ENCODE measurements around the gene P2RY2. TPM values are rescaled to one million over a fixed set of nuclear protein-coding genes. Genes with fewer than 3 reads are reported as not detected.

P2RY2 gene
- total RNA-seq, 2 experiments from 2014 or later: not detected

DNA sequence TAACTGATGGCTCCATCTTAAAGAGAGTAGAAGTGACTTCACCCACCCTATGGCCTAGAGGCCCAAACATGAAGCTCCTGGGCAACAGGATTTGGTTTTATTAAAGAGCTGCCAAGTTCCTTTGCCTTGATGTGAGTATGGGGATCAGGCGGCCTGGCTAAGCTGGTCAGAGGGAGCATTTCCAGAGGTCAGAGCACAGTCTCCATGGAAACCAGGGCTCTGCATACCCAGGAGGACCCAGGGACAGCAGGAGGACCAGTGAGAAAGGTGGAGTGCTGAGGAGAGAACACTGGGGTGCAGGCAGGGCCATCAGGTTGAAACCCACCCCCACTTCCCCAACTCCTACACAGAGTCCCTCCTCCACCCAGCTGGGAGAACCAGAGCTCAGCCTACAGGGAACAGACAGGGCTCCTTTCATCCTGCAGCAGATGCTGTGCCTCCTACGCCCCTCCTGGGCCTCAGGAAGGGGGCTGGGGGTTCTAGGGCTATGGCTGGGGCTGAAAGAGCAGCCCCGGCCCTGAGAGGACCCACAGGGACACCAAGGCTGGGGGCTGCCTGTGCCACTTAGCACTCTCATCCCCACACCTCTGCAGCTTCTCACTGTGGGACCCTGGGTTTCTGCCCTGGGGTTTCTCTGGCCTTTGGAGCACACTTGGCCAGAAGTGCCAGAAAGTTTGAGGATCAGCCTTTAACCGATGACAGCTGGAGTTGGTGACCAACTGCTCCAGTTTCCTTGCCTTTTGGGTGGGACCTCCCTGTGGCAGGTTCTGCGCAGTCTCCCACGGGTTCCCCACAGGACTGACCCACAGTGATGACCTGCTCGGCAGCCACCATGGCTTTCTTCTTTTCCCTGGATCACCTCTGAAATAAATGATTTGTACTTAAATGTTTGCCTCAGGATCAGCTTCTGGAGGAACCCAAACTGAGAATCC, 40.3 kb downstream of the P2RY2 start:
- DNase-seq: no peak
- no peak overlapping the region for H3K27ac Mint-ChIP-seq
- H3K4me3 Mint-ChIP-seq: no peak overlapping the region
- no peaks in the 10 kb centered on the region for H3K36me3 Mint-ChIP-seq
- H3K4me1 Mint-ChIP-seq (ENCODE audit: low read depth): no peaks in the 10 kb centered on the region
- intact Hi-C loops (cut with micrococcal nuclease): no loop called here
- CTCF ChIA-PET: interaction anchor here (0.7 kb wide), 1 partner anchor 533 kb away, joined by 3 read pairs; no protein-coding TSS in a partner anchor
- POLR2A ChIA-PET: no interaction called here
- H3K27me3 Mint-ChIP-seq: peaks cover 3% of the 10 kb centered on the region
- no peaks in the 10 kb centered on the region for H3K9me3 Mint-ChIP-seq

GRCh38 chr11:73259406-73260126, 41.5 kb downstream of the P2RY2 start:
- no peak for DNase-seq
- Mint-ChIP-seq H3K9me3 (no peaks in the 10 kb centered on the region), H3K27ac (no peak overlapping the region), H3K4me3 (no peak overlapping the region), H3K27me3 (peaks cover 5% of the 10 kb centered on the region), H3K4me1 (ENCODE audit: low read depth) (no peaks in the 10 kb centered on the region), H3K36me3 (no peaks in the 10 kb centered on the region)
- intact Hi-C loops (cut with micrococcal nuclease): no loop called here
- POLR2A ChIA-PET: no interaction called here
- CTCF ChIA-PET: no interaction called here

GRCh38 chr11:73260127-73260457, 42.0 kb downstream of the P2RY2 start:
- H3K27me3 Mint-ChIP-seq: peaks cover 10% of the 10 kb centered on the region

DNA sequence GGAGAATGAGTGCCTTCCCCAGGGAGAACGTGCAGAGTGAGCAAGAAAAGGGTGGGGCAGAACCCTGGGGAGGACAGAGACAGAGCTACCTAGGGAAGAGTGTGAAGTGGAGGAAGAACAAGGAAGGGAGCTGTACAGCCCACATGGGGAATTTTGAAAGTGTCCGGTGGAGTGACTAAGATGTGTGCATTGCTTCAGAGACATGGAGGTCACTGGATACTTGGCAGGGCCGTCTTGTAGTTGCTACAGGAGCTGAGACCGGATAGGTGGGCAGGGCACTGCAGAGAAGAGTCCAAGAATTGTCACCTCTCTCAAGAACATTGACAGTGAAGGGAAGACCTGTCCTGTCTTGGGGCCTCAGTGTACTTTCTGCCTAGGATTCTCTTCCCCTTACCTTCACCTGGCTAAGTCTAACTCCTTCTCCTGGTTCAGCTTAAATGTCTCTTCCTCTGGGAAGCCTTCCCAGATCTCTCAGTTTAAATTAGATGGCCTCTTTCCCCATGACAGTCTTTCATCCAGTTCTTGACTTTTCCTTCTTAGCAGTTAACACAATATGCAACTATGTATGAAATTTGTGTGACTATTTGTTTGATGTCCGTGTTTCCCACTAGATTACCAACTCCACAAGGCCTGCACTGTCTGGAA, 44.9 kb downstream of the P2RY2 start:
- no peaks in the 10 kb centered on the region for H3K4me1 Mint-ChIP-seq (ENCODE audit: low read depth)
- intact Hi-C loops (cut with micrococcal nuclease): no loop called here
- no peak overlapping the region for H3K4me3 Mint-ChIP-seq
- no peaks in the 10 kb centered on the region for H3K9me3 Mint-ChIP-seq
- POLR2A ChIA-PET: no interaction called here
- CTCF ChIA-PET: interaction anchor here (0.8 to 2.5 kb wide), 4 partner anchors 10 to 78 kb away, joined by 3 to 7 read pairs (median 4); no protein-coding TSS in a partner anchor
- peaks cover 13% of the 10 kb centered on the region for H3K27me3 Mint-ChIP-seq
- DNase-seq: no peak
- no peak overlapping the region for H3K27ac Mint-ChIP-seq
- H3K36me3 Mint-ChIP-seq: no peaks in the 10 kb centered on the region

More at GRCh38 chr11:73260127-73260457, 42.0 kb downstream of the P2RY2 start:
- ChIA-PET CTCF (no interaction called here), POLR2A (no interaction called here)
- DNase-seq: no peak
- Mint-ChIP-seq H3K27ac (no peak overlapping the region), H3K9me3 (no peaks in the 10 kb centered on the region), H3K4me1 (ENCODE audit: low read depth) (no peaks in the 10 kb centered on the region), H3K4me3 (no peak overlapping the region), H3K36me3 (no peaks in the 10 kb centered on the region)
- intact Hi-C loops (cut with micrococcal nuclease): no loop called here

DNA sequence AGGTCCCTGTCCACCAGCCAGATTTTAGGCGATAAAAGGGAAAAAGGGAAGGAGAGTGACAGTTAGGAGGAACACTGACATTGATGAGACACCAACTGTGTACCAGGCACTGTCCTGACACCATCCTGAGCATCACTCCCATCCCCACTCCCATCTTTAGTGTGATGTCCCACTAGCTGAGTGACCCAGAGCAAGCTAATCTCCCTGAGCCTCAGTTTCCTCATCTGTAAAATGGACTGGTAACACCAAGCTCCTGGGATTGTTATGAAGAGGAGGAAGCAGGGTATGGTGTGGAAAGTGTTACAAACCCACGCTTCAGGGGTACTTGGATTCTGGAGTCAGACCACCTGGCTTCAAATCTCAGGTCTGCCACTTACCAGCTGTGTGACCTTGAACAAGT, 45.6 kb downstream of the P2RY2 start:
- no peak overlapping the region for H3K27ac Mint-ChIP-seq
- no peaks in the 10 kb centered on the region for H3K9me3 Mint-ChIP-seq
- ChIA-PET POLR2A (no interaction called here), CTCF (interaction anchor here (0.8 kb wide), 1 partner anchor 34 kb away, joined by 3 read pairs; no protein-coding TSS in a partner anchor)
- H3K4me3 Mint-ChIP-seq: no peak overlapping the region
- intact Hi-C loops (cut with micrococcal nuclease): no loop called here
- H3K4me1 Mint-ChIP-seq (ENCODE audit: low read depth): no peaks in the 10 kb centered on the region
- no peak for DNase-seq
- peaks cover 13% of the 10 kb centered on the region for H3K27me3 Mint-ChIP-seq
- no peaks in the 10 kb centered on the region for H3K36me3 Mint-ChIP-seq

GRCh38 chr11:73265278-73265810, 47.3 kb downstream of the P2RY2 start:
- POLR2A ChIA-PET: no interaction called here
- H3K4me1 Mint-ChIP-seq (ENCODE audit: low read depth): no peaks in the 10 kb centered on the region
- no peaks in the 10 kb centered on the region for H3K9me3 Mint-ChIP-seq
- H3K4me3 Mint-ChIP-seq: no peak overlapping the region
- intact Hi-C loops (cut with micrococcal nuclease): no loop called here
- no peaks in the 10 kb centered on the region for H3K36me3 Mint-ChIP-seq
- DNase-seq: no peak
- CTCF ChIA-PET: interaction anchor here (0.7 to 0.9 kb wide), 2 partner anchors 27 to 394 kb away, joined by 3 to 4 read pairs; no protein-coding TSS in a partner anchor
- no peak overlapping the region for H3K27ac Mint-ChIP-seq
- H3K27me3 Mint-ChIP-seq: peaks cover 13% of the 10 kb centered on the region

DNA sequence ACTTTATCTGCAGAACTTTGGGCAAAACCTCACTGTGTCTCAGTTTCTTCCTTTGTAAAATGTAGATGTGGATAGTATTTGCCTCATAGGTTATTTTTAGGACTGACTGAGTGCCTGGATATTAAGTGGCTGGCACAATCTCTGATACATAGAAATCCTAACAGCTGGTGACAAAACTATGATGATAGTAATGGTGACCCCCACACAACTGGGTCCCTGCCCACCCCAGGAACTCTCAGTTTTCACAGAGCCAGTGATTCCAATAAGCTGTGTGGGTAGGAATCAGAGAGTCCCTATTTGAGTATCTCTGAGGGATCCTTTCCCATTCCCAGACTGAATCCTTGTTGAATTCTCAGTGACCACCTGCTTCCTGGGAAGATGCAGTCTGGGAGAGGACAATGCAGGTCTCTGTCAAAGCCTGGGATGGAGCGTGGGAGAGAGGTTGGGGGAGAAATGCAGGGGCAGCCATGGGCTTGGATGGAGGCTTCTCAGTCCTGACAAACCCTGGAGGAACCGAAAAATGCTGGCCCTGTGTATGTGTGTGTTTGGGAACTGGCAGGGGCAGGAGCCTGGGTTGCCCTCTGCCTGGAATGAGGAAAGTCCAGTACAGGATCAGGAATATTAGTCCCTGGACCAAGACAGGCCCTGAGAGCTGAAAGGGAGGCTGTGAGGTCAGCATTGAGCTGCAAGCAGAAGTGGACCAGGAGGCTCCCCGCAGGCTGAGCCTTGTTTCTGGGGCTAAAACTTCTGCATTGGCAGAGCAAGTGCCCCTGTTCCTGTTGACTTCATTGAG, 48.0 kb downstream of the P2RY2 start:
- Mint-ChIP-seq H3K9me3 (no peaks in the 10 kb centered on the region), H3K4me3 (no peak overlapping the region), H3K36me3 (no peaks in the 10 kb centered on the region), H3K27me3 (peaks cover 13% of the 10 kb centered on the region), H3K4me1 (ENCODE audit: low read depth) (no peaks in the 10 kb centered on the region), H3K27ac (no peak overlapping the region)
- CTCF ChIA-PET: interaction anchor here (0.7 kb wide), 1 partner anchor 394 kb away, joined by 3 read pairs; no protein-coding TSS in a partner anchor
- DNase-seq: no peak
- POLR2A ChIA-PET: no interaction called here
- intact Hi-C loops (cut with micrococcal nuclease): no loop called here

GRCh38 chr11:73266646-73267020, 48.6 kb downstream of the P2RY2 start:
- intact Hi-C loops (cut with micrococcal nuclease): no loop called here
- ChIA-PET CTCF (no interaction called here), POLR2A (no interaction called here)
- no peaks in the 10 kb centered on the region for H3K9me3 Mint-ChIP-seq
- H3K27me3 Mint-ChIP-seq: peaks cover 13% of the 10 kb centered on the region
- no peak for DNase-seq
- no peak overlapping the region for H3K27ac Mint-ChIP-seq
- H3K4me1 Mint-ChIP-seq (ENCODE audit: low read depth): no peaks in the 10 kb centered on the region
- no peaks in the 10 kb centered on the region for H3K36me3 Mint-ChIP-seq
- H3K4me3 Mint-ChIP-seq: no peak overlapping the region

DNA sequence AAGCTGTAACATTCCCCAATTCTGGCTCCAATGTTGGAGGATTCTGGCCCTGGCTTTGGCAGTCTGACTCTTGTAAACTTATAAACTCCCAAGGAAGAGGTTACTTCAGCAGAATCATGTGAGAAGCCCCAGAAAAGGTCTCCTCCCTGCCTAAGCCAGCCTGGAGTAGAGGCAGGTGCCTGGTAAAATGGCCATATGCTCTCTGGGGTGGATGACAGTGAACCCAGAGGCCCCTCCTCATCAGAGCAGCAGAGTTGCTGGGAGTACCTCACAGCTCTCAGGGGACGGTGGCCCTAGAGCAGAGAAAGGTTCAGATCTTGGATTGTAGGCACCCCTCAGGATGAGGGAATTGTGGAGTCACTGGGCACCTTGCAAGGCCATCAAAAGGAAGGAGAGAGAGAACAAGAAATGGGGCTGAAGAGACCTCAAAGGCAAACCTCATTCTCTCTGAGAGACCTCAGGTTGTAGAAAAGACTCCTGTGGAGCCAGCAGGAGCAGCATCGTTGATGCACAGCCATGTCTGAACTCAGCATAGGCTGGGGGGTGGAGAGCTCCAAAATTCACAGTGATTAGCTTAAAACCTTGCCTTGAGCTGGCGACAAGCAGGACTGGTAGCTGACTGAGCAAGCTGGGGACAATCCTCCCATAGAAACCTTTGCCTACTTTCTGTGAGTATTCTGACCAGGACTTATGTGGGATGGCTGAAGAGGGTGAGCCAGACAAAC, 49.2 kb downstream of the P2RY2 start:
- H3K9me3 Mint-ChIP-seq: no peaks in the 10 kb centered on the region
- POLR2A ChIA-PET: no interaction called here
- H3K4me3 Mint-ChIP-seq: no peak overlapping the region
- CTCF ChIA-PET: interaction anchor here (0.6 to 1.1 kb wide), 2 partner anchors 68 to 497 kb away, joined by 3 read pairs; no protein-coding TSS in a partner anchor
- no peak for DNase-seq
- H3K36me3 Mint-ChIP-seq: no peaks in the 10 kb centered on the region
- no peak overlapping the region for H3K27ac Mint-ChIP-seq
- H3K4me1 Mint-ChIP-seq (ENCODE audit: low read depth): no peaks in the 10 kb centered on the region
- intact Hi-C loops (cut with micrococcal nuclease): no loop called here
- H3K27me3 Mint-ChIP-seq: peaks cover 13% of the 10 kb centered on the region

GRCh38 chr11:73267906-73268540, 49.9 kb downstream of the P2RY2 start:
- ChIA-PET CTCF (interaction anchor here (0.6 to 1.1 kb wide), 3 partner anchors 27 to 498 kb away, joined by 3 read pairs; no protein-coding TSS in a partner anchor), POLR2A (interaction anchor here (0.6 kb wide), 1 partner anchor 75 kb away, joined by 4 read pairs; no protein-coding TSS in a partner anchor)
- intact Hi-C loops (cut with micrococcal nuclease): no loop called here
- Mint-ChIP-seq H3K4me1 (ENCODE audit: low read depth) (no peaks in the 10 kb centered on the region), H3K9me3 (no peaks in the 10 kb centered on the region), H3K4me3 (no peak overlapping the region), H3K27ac (no peak overlapping the region), H3K27me3 (peaks cover 13% of the 10 kb centered on the region), H3K36me3 (no peaks in the 10 kb centered on the region)
- DNase-seq: no peak
